ENCODE measurements around the gene HDHD2.
"Not testable (repeated sequence)": the region's sequence is repeated elsewhere in the genome, so short reads cannot be mapped to it uniquely, and the experiment has no call there.

The HDHD2 gene, protein sequence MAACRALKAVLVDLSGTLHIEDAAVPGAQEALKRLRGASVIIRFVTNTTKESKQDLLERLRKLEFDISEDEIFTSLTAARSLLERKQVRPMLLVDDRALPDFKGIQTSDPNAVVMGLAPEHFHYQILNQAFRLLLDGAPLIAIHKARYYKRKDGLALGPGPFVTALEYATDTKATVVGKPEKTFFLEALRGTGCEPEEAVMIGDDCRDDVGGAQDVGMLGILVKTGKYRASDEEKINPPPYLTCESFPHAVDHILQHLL

DNA sequence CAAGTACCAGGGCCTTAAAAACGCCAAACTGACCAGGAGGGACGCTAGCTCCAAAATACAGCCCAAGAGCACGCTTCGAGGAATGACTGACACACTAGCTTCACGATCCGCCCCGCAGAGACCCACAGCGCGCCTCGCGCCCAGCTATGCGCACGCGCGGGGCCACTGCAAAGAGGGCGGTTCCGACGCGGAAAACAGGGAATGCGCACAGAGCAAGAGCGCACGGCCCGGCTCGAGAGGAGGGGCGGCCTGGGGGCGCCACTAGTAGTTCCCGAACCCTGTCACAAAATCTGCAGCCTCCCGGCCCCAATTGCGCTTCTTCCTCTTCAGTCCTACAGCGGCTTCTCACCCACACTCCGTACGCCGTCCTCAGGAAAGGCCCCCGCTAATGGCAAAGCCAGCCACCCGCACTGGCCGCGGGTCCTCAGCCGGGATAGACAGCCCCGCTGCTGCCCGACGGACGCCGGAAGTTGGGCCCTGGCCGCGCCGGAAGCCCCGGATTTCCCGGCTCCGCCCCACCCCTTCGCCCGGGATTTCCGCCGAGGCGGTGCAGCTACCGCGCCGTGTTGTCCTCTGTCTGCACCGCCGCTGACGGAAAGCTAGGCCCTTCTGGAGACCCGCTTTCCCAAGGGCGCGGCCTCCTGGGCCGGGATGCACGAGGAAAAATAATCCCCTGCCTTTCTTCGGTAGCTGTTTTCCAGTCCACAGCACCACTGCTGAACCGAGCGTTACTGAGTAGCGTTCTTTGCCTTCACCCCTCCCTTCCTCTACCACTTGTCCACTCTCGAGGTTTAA, at the start of gene HDHD2:
Gene HDHD2 (minus strand): TSS at position 472 of the 795 bp plus-strand sequence. CDS start 14,061 bp downstream, outside the sequence.
- in situ Hi-C loops (cut with MboI; ENCODE audit: low sequenced_read_pairs): no loop called here

DNA sequence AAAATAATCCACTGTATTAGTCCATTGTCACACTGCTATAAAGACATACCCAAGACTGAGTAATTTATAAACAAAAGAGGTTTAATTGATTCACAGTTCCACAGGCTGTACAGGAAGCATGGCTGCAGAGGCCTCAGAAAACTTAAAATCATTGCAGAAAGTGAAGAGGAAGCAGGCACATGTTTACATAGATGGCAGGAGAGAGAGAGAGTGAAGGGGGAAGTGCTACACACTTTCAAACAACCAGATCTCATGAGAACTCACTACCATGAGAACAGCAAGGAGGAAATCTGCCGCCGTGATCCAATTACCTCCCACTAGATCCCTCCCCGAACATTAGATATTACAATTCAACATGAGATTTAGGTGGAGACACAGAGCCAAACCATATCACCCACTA, 45.7 kb upstream of the HDHD2 start:
- in situ Hi-C loops (cut with MboI; ENCODE audit: low sequenced_read_pairs): not testable (repeated sequence)

DNA sequence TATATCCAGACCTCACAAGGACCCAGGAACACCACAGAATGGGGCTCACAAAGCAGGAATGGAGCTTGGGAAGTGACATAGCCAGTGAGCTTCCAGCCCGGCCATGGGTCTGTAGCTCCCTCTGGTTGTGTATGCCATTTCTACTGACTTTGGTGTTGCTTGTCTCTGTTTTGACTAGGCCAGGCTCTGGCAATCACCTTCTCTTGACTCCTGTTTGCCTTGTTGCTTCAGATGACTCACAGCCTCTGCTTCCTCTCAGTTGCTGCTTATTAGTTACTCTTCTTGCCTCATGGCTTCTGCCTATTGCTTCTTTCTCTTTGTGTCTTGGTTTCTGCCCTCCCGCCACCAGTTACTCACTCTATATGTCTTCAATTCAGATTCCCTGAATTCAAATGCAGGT, 41.7 kb upstream of the HDHD2 start:
- in situ Hi-C loops (cut with MboI; ENCODE audit: low sequenced_read_pairs): no loop called here

DNA sequence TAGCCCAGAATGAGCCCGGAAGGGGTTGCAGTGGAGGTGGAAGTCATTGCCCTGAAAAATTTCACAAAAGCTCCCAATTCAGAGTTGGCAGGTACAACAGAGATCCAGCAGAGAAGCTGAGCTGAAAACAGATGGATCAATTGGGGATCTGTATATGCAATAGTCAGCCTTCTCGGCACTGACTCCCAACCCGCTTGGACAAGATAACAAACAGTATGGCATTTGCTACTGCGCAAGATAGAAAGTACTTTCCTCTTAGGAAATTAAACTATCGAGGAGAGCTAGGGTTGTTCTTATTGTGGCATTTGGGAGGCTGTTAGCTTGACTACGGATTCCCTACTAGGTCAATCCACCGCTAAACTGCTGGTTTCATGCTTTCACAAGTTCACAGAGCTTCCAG, 37.4 kb upstream of the HDHD2 start:
- in situ Hi-C loops (cut with MboI; ENCODE audit: low sequenced_read_pairs): no loop called here

DNA sequence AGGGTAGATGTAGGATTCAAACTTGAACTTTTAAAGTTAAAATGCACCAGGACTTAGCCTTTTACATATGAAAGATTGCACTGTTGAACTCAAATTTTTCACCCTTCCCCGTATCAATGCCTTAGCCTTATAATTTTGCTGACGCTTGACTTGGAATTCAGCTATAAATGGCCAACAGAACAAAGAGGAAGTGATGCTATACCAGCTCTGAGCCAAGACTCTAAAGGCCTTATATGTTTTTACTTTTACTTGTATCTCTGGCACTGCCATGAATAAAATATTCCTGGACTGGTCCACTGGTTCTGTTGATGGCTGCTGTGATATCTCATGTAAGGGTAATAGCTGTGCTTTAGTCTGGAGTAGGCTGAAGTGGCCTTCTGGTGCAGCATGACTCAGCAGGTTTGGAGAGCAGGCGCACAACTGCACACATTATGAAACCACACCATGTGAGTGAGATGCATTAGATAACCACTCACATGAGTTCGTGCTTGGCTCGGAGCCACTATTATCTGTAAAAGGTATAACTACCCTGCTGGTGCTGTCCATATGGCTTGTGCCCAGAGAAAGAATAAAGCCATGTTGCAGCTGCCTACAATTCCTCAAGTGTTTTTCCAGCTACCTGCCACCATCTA, 34.2 kb upstream of the HDHD2 start:
- in situ Hi-C loops (cut with MboI; ENCODE audit: low sequenced_read_pairs): no loop called here

DNA sequence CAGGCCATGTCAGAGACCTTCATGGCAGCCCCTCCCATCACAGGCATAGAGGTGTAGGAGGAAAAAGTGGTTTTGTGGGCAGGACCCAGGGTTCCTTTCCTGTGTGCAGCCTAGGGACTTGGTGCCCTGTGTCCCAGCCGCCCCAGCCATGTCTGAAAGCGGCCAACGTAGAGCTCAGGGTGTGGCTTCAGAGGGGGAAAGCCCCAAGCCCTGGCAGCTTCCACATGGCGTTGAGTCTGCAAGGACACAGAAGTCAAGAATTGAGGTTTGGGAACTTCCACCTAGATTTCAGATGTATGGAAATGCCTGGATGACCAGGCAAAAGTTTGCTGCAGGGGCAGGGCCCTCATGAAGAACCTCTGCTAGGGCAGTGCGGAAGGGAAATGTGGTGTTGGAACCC, 31.9 kb upstream of the HDHD2 start:
- in situ Hi-C loops (cut with MboI; ENCODE audit: low sequenced_read_pairs): not testable (repeated sequence)

DNA sequence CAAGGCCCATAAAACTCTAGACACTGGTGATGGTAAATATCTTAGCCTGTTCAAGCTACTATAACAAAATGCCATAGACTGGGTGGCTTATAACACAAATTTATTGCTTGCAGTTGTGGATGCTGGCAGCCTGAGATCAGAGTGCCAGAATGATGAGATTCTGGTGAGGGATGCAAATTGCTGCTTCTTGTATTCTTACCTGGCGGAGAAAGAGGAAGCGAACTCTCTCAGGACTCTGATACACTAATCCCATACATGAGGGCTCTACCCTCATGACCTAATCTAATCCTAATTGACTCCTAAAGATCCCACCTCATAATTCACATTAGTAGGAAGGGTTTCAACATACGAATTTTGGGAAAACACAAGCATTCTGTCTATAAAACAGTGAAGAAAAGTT, 30.5 kb upstream of the HDHD2 start:
- in situ Hi-C loops (cut with MboI; ENCODE audit: low sequenced_read_pairs): no loop called here

DNA sequence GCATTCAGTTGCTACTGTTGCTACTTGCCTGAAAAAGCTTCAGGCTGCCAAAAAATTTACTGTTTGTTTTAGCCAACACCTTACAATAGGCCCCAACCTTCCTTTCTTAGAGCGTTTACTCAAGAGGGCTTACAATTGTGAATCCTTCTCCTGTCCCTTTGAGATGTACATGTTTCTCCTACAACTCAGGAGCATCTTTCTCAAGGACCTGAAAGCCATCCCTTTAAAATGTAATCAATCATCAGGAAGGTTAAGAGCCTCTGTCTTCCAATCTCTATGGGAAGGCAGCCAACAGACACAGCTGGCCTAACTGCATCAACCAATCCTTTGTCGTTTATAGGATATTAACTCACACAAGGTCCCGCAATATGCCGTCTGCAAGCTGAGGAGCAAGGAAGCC, 29.2 kb upstream of the HDHD2 start:
- in situ Hi-C loops (cut with MboI; ENCODE audit: low sequenced_read_pairs): no loop called here

DNA sequence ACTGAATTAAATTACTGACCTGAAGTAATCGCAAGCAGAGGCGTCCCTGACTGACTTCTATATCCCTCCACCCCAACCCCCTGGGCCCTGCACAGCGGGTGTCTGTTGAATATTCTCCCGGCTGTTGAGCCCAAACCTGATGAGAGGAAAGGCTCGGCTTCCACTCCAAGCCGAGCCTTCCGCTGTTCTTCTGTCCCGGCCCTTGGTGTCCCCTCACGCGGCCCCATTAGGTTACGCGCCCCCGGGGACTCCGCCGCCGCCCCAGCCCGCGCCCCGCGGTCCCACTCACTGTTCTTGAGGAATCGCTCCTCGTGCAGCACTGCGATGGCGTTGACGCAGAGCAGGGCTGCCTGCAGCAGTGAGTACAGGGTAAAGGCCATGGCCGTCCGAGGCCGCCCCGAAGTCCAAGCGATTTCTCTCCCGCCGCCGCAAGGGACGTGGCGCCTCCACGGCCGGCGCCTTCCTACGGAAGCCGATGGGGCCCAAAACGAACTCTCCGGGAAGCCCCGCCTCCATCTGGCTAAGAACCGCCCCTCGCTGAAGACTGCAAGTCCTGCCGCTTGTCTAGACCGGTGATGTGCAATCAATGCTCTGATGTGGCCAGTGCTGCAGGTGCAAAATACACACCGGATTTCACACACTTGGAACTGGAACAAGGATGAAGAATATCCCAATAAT, 25.7 kb upstream of the HDHD2 start, which contains the start of gene IER3IP1:
Gene IER3IP1 (minus strand): TSS at position 467 of the 678 bp plus-strand sequence. CDS start 87 bp downstream, at position 380.
- in situ Hi-C loops (cut with MboI; ENCODE audit: low sequenced_read_pairs): no loop called here

DNA sequence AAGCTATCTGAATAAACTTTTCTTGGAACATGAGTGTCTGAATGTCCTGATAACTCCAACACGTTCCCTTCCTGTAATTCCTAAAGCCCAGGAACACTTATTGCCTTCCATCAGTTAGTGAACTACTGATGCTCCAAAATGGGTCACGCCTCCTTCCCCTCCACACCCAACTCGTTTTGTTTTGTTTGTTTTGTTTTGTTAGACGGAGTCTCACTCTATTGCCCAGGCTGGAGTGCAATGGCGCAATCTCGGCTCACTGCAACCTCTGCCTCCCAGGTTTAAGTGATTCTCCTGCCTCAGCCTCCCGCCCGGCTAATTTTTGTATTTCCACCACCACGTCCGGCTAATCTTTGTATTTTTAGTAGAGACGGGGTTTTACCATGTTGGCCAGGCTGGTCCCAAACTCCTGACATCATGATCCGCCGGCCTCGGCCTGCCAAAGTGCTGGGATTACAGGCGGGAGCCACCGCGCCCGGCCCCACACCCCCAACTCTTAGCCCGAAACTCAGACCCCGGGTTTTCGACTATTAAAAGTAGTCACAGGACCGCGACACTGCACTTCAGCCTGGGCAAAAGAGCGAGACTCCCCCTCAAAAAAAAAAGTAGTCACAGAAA, 25.1 kb upstream of the HDHD2 start:
- in situ Hi-C loops (cut with MboI; ENCODE audit: low sequenced_read_pairs): no loop called here

DNA sequence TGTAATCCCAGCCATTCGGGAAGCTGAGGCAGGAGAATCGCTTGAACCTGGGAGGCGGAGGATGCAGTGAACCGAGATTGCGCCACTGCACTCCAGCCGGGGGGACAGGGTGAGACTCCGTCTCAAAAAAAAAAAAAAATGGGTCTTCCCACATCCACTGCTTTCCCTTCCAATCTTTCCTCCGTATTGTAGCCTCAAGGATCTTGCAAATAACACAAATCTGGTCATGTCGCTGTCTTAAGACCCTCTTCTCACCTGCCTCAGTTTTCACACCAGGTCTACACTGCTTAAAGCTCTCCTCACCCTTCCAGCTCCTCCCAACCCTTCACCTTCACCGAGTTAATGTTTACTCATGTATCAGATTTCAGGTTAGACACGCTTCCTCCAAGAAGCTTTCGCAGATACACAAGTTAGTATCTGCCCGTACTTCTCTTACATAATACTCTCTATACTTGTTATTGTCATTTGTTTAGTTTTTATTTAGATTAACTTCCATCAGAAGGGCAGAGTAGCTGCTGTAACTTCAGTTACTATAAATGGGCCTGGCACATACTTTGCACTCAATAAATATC, 24.3 kb upstream of the HDHD2 start:
- in situ Hi-C loops (cut with MboI; ENCODE audit: low sequenced_read_pairs): no loop called here

DNA sequence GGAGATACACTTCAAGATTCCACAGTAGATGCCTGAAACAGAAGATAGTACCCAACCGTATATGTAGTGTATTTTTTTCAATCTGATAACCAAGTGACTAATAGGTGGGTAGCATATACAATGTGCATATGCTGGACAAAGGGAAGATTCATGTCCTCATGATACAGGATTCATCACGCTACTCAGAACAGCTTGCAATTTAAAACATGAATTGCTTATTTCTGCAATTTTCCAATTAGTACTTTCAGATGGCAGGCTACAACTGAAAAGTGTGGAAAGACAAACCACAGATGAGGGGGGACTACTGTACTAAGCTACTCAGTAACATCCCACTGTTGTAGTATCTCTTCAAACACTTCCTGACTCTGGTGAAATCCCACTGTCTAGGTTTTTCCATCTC, 22.2 kb upstream of the HDHD2 start:
- in situ Hi-C loops (cut with MboI; ENCODE audit: low sequenced_read_pairs): no loop called here

DNA sequence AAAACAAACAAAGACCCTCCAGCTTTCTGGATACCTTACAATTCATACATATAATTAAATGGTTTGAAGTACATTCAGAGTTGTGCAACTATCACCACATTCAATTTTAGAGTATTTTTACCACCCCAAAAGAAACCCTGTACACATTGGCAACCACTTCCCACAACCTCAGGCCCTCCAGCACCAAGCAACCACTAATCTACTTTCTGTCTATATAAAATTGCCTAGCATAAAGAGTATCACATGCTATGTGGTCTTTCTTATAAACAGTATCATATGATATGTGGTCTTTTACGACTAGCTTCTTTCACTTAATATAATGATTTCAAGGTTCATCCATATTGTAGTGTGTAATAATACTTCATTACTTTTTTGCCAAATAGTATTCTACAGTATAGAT, 18.6 kb upstream of the HDHD2 start:
- in situ Hi-C loops (cut with MboI; ENCODE audit: low sequenced_read_pairs): no loop called here

DNA sequence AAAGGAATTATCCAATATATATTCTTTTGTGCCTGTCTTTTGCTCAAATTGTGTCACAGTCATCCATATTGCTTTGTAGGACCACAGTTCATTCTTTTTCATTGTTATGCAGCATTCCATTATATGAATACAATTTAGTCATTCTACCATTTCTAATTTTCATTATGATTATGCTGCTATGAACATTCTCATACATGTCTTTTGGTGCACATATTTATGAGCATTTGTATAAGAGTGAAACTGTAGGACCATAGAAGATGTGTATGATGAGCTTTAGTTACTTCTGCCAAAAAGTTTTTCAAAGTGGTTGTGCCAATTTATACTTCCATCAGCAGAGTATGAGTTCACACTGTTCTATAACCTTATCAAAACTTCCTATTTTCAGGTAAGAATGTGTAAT, 18.2 kb upstream of the HDHD2 start:
- in situ Hi-C loops (cut with MboI; ENCODE audit: low sequenced_read_pairs): no loop called here

DNA sequence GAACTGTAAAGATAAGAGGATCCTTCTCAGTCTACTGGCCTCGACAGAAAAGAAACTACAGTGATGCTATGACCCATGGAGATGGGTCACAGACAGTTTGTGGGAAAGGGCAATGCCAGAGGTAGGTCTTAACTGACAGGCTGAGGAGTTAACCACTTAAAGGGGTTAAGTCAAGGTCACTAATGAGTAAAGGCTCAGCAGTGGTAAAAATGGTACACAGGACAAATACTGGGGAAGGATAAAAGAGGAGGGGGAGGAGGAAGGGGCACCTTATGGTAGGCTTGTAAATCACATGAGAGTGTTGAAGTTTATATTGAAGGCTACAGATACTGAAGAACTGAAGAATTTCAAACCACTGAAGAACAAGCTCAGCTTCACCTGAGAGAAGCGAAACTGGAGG, 16.0 kb upstream of the HDHD2 start:
- in situ Hi-C loops (cut with MboI; ENCODE audit: low sequenced_read_pairs): no loop called here

DNA sequence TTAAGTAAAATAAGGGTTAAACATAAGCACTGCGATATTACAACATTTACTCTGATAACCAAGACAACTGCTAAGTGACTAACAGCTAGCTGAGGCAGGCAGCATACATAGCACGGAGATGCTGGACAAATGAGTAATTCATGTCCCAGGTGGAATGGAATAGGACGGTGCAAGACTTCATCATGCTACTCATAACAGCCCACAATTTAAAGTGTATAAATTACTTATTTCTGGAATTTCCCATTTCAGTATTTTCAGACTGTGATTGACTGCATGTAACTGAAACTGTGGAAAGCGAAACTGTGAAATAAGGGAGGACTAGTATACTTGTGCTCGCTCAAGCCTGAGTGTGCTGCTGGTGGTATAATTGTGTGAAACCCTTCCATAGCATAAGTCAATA, 12.9 kb upstream of the HDHD2 start:
- in situ Hi-C loops (cut with MboI; ENCODE audit: low sequenced_read_pairs): no loop called here

DNA sequence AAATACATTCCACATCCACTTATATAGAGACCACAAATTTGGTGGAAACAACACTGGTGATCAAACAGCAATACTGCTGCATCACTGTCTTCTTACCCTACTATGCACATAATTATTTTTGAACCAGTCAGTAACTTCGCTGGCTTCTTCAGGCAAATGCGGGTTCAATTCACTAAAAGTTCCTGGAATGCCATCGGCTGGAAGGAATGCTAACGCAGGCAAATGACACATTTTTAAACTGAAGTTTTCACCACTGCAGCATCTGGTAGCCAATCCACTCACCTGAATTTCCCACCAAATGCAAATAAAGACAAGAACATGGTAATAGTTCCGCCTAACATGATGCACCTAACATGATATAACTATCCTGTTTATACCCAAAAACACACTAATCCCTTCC, 10.0 kb upstream of the HDHD2 start:
- in situ Hi-C loops (cut with MboI; ENCODE audit: low sequenced_read_pairs): no loop called here

DNA sequence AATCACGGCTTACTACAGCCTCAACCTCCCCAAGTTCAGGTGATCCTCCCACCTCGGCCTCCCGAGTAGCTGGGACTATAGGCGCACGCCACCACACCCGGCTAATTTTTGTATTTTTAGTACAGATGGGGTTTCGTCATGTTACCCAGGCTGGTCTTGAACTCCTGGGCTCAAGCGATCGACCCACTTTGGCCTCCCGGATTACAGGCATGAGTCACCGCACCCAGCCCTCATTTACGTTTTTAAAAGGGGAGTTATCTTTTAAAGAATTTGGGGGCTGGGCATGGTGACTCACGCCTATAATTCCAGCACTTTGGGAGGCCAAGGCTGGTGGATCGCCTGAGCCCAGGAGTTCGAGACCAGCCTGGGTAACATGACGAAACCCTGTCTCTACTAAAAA, 8.1 kb upstream of the HDHD2 start:
- in situ Hi-C loops (cut with MboI; ENCODE audit: low sequenced_read_pairs): not testable (repeated sequence)

DNA sequence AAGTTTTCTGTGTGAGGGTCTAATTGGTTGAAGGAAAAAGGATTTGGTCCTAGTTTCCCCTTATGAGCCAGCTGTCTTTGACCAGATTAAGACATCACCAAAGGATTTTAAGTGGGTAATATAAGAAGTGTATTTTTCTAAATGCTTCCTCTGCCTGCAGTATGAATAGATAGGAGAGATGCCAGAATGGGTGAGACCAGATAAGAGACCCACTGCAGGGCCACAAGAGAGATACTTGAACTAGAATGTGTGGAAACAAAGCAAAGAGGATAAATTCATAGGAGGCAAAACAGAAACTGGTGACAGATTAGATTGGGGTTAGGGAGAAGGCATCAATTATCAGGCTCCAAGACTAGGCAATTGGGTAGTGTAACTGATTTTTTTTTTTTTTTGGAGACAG, 1.1 kb upstream of the HDHD2 start:
- in situ Hi-C loops (cut with MboI; ENCODE audit: low sequenced_read_pairs): no loop called here

DNA sequence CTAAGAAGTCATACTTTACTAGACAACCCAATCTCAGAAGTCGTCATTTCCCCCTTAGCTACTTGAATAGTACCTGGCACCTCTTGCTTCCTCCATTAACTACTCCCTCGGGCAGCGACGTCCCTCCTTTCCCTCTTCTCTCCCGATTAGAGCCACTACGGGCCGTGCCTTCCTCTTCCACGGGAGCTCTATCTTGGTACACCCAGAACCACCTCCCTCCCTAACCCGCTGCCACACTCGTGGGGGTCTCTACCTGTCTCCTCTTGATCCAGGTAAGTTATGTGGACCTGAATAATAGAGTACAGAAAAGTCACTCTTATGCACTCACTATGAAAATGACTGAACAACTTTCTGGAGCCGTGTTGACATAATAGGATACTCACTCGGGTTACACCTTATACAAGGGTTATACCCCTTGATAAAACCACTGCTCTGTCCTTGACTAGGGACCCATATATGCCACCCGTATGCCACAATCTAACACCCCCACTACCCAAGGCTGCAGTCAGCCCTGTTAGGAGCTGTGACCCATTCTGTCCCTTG, 595 bp upstream of the HDHD2 start:
- in situ Hi-C loops (cut with MboI; ENCODE audit: low sequenced_read_pairs): no loop called here
